Stomach (tissue), 9 donors: ENCODE data around the gene TTF1. TPM values are rescaled to one million over a fixed set of nuclear protein-coding genes. Genes with fewer than 3 reads are reported as not detected.

Experiments
- DNase-seq, 2 donors: peaks; one replicate each; pipeline versions ENCODE4 v3.0.0 to v3.0.0-alpha.2; 2013 to 2019
- H3K27ac ChIP-seq, 5 donors: fragments of 200-600 bp in 4 of 5; sonication (generic) in 4 of 5; one replicate each; pipeline ENCODE4 v1.5.1; 2013 to 2019; ENCODE audit warnings: mild to moderate bottlenecking in 1 of 5, moderate library complexity in 1 of 5
- H3K27me3 ChIP-seq, 3 donors: fragments of 200-600 bp; sonication (generic); one replicate each; pipeline ENCODE4 v1.5.1; 2017 to 2019; ENCODE audit warnings: mixed run types in 1 of 3
- H3K36me3 ChIP-seq, 4 donors: fragments of 200-600 bp; sonication (generic); 1 replicate in 3 of 4; 2 replicates in 1 of 4; pipeline ENCODE4 v1.5.1; 2016 to 2019
- H3K4me1 ChIP-seq, 4 donors: fragments of 200-600 bp; sonication (generic); one replicate each; pipeline ENCODE4 v1.5.1; 2016 to 2019
- H3K4me3 ChIP-seq, 4 donors: fragments of 200-600 bp; sonication (generic) in 3 of 4; one replicate each; pipeline ENCODE4 v1.5.1; 2016 to 2019; ENCODE audit warnings: mild to moderate bottlenecking in 1 of 4
- H3K9me3 ChIP-seq, 4 donors: fragments of 200-600 bp; sonication (generic); one replicate each; pipeline ENCODE4 v1.5.1; 2016 to 2019
- CTCF ChIP-seq, 7 experiments: fragments of 450-650 bp in 4 of 7; fragments of 200-600 bp in 3 of 7; sonication (generic) in 3 of 7; IDR thresholded peaks; one replicate each; pipeline ENCODE4 v1.5.1; 2016 to 2019; ENCODE audit warnings: antibody characterized with exemption in 7 of 7, control low read depth in 2 of 7, mild to moderate bottlenecking in 1 of 7
- EP300 ChIP-seq: sonication (generic); formaldehyde crosslinking; IDR thresholded peaks from one replicate; pipeline ENCODE4 v1.6.1; 2017; ENCODE audit warnings: antibody characterized with exemption
- POLR2A ChIP-seq, 4 donors: fragments of 450-650 bp; IDR thresholded peaks; one replicate each; pipeline ENCODE4 v1.6.1; 2016; ENCODE audit warnings: antibody characterized with exemption in 4 of 4, control low read depth in 2 of 4, mild to moderate bottlenecking in 1 of 4, moderate library complexity in 1 of 4
- POLR2AphosphoS5 ChIP-seq, 3 donors: sonication (generic); formaldehyde crosslinking; IDR thresholded peaks; one replicate each; pipeline ENCODE4 v1.6.1; 2016; ENCODE audit warnings: antibody characterized with exemption in 3 of 3
- WGBS, 5 donors: extraction: QIAGEN DNeasy Blood & Tissue Kit in 3 of 5; methylation state at CpG; one replicate each; pipeline versions ENCODE4 v1.1.5 to v1.1.7; 2013 to 2018; 5-methylcytosine and 5-hydroxymethylcytosine counted together
- intact Hi-C: fragments of 100-400 bp; cut with DNase I; formaldehyde crosslinking; loops from one replicate; pipeline ENCODE4 v1.15.1; 2023; ENCODE audit warnings: low total_unique reads
- polyA plus RNA-seq, 3 donors: library from polyadenylated mRNA; stranded (reverse); fragments of 200-250 nt; gene quantifications; one replicate each; pipeline ENCODE4 v1.2.3, GENCODE V29; 2013
- total RNA-seq, 5 donors: library from RNA; depleted of rRNA; stranded (reverse); fragments of >200 nt; gene quantifications; one replicate each; pipeline versions ENCODE4 v1.1.0 to v1.2.3, GENCODE V29; 2014 to 2016
- donor health status: healthy with polysubstance abuse.
- donor health status: Bipolar disorder and iron deficiency.
- donor health status: healthy.

TTF1 gene
- total and polyA plus RNA-seq, 8 donors = 4.0 to 18.5 (median 12.1) TPM

GRCh38 chr9:132372177-132373095, 34.2 kb downstream of the TTF1 start:
- Histone ChIP-seq H3K27ac (peak overlapping the region; percentile 27 to 68 (median 49)), H3K4me3 (no peak overlapping the region), H3K27me3 (no peaks in the 10 kb centered on the region), H3K9me3 (no peaks in the 10 kb centered on the region), H3K36me3 (peaks cover 14 to 33% (median 29%) of the 10 kb centered on the region in 4 donors), H3K4me1 (peaks cover 0 to 10% (median 0%) of the 10 kb centered on the region in 4 donors)
- peak in 1 of 3 donors; percentile 26 for TF ChIP-seq POLR2AphosphoS5 (IDR thresholded peaks at IDR 0.05)
- no peak for TF ChIP-seq POLR2A (IDR thresholded peaks at IDR 0.05)
- TF ChIP-seq EP300 = no peak
- peak; percentile 34 to 64 for DNase-seq
- WGBS, 5 donors = 68 to 73% (median 71%) methylated on average over 14 of the region's 14 CpGs
- intact Hi-C loops = no loop called here

GRCh38 chr9:132370592-132370991, 36.0 kb downstream of the TTF1 start:
- Histone ChIP-seq H3K27me3 (no peaks in the 10 kb centered on the region), H3K9me3 (no peaks in the 10 kb centered on the region), H3K4me3 (no peak overlapping the region), H3K36me3 (peaks cover 4 to 15% (median 11%) of the 10 kb centered on the region in 4 donors), H3K4me1 (peaks cover 0 to 10% (median 0%) of the 10 kb centered on the region in 4 donors), H3K27ac (no peak overlapping the region)
- WGBS, 5 donors = 81 to 91% (median 88%) methylated on average over 4 of the region's 4 CpGs
- no peak for TF ChIP-seq EP300
- TF ChIP-seq CTCF (IDR thresholded peaks at IDR 0.05) = no peak
- TF ChIP-seq POLR2A (IDR thresholded peaks at IDR 0.05) = no peak
- TF ChIP-seq POLR2AphosphoS5 (IDR thresholded peaks at IDR 0.05) = no peak
- intact Hi-C loops = no loop called here
- DNase-seq = no peak

GRCh38 chr9:132369421-132369820, 37.2 kb downstream of the TTF1 start:
- Histone ChIP-seq H3K36me3 (peaks cover 0 to 3% (median 0%) of the 10 kb centered on the region in 4 donors), H3K27me3 (no peaks in the 10 kb centered on the region), H3K27ac (no peak overlapping the region), H3K4me1 (peaks cover 0 to 10% (median 0%) of the 10 kb centered on the region in 4 donors), H3K9me3 (no peaks in the 10 kb centered on the region), H3K4me3 (no peak overlapping the region)
- intact Hi-C loops = no loop called here
- 81 to 96% (median 88%) methylated on average over 4 of the region's 4 CpGs for WGBS, 5 donors
- DNase-seq = no peak
- TF ChIP-seq POLR2A (IDR thresholded peaks at IDR 0.05) (no peak), POLR2AphosphoS5 (IDR thresholded peaks at IDR 0.05) (no peak), CTCF (IDR thresholded peaks at IDR 0.05) (no peak), EP300 (no peak)

- no peak for TF ChIP-seq CTCF (IDR thresholded peaks at IDR 0.05)
- no peak for TF ChIP-seq EP300
- TF ChIP-seq POLR2A (IDR thresholded peaks at IDR 0.05) = no peak
- TF ChIP-seq POLR2AphosphoS5 (IDR thresholded peaks at IDR 0.05) = no peak
- no peaks in the 10 kb centered on the region for H3K9me3 ChIP-seq
- no peaks in the 10 kb centered on the region for H3K27me3 ChIP-seq
- no peaks in the 10 kb centered on the region for H3K36me3 ChIP-seq
- no peak overlapping the region for H3K27ac ChIP-seq
- 58 to 78% (median 73%) methylated on average over 13 of the region's 13 CpGs for WGBS, 5 donors
- no peak overlapping the region for H3K4me3 ChIP-seq
- peaks cover 0 to 9% (median 0%) of the 10 kb centered on the region in 4 donors for H3K4me1 ChIP-seq
- intact Hi-C loops = no loop called here
- no peak for DNase-seq
Measured at GRCh38 chr9:132367613-132368313, 38.9 kb downstream of the TTF1 start.
